ENCODE measurements around the gene IL1RL2. TPM values are rescaled to one million over a fixed set of nuclear protein-coding genes. Genes with fewer than 3 reads are reported as not detected.

The IL1RL2 gene
- total and polyA plus RNA-seq, 2 donors (not counting 1 experiment from before 2014, with no cell fraction given): 0.28 to 2.6 TPM

GRCh38 chr2:102266204-102266603 lies 79.4 kb downstream of the IL1RL2 start:
- no peaks in the 10 kb centered on the region for H3K4me1 ChIP-seq (ENCODE audit: control insufficient read depth, extremely low read depth, insufficient read depth, low read length)
- no peak overlapping the region for H3K4me3 ChIP-seq (replicated peaks in 1 of 4; ENCODE audit: control extremely low read depth in 1 of 4, insufficient read depth in 1 of 4, low read depth in 3 of 4, low read length in 4 of 4)
- no peaks in the 10 kb centered on the region for H3K9me3 ChIP-seq (ENCODE audit: control insufficient read depth, insufficient read depth, low read depth, low read length)
- TF ChIP-seq CTCF (conservative IDR thresholded peaks at IDR 0.05 in 1 of 2, IDR thresholded peaks at IDR 0.05 in 1 of 2; ENCODE audit: low read depth in 1 of 2, low read length in 2 of 2) (no peak), EZH2 (IDR thresholded peaks at IDR 0.05; ENCODE audit: low read length, missing control alignments) (no peak)
- peaks cover 17% of the 10 kb centered on the region for H3K27me3 ChIP-seq (ENCODE audit: control insufficient read depth, insufficient read depth, low read length)
- no peak overlapping the region for H2AFZ ChIP-seq (ENCODE audit: low read length)
- no peaks in the 10 kb centered on the region for H3K79me2 ChIP-seq (ENCODE audit: control insufficient read depth, insufficient read depth, low read length)
- no peaks in the 10 kb centered on the region for H3K36me3 ChIP-seq (ENCODE audit: control insufficient read depth, insufficient read depth, low read length)
- DNase-seq (ENCODE audit: low read depth in 2 of 2): no peak
- no peak overlapping the region for H3K9ac ChIP-seq (ENCODE audit: insufficient read depth, low read length)
- H4K20me1 ChIP-seq (ENCODE audit: control insufficient read depth, extremely low read depth, insufficient read depth, low read length): no peaks in the 10 kb centered on the region
- no peak overlapping the region for H3K4me2 ChIP-seq (ENCODE audit: extremely low read depth, insufficient read depth, low read length)
- H3K27ac ChIP-seq (ENCODE audit: insufficient read depth, low read length): no peak overlapping the region

- H2AFZ ChIP-seq (ENCODE audit: low read length): no peak overlapping the region
- H3K4me1 ChIP-seq (ENCODE audit: control insufficient read depth, extremely low read depth, insufficient read depth, low read length): no peaks in the 10 kb centered on the region
- H3K9me3 ChIP-seq (ENCODE audit: control insufficient read depth, insufficient read depth, low read depth, low read length): no peaks in the 10 kb centered on the region
- peaks cover 15% of the 10 kb centered on the region for H3K27me3 ChIP-seq (ENCODE audit: control insufficient read depth, insufficient read depth, low read length)
- H3K4me3 ChIP-seq (replicated peaks in 1 of 4; ENCODE audit: control extremely low read depth in 1 of 4, insufficient read depth in 1 of 4, low read depth in 3 of 4, low read length in 4 of 4): no peak overlapping the region
- no peak for DNase-seq (ENCODE audit: low read depth in 2 of 2)
- no peak overlapping the region for H3K27ac ChIP-seq (ENCODE audit: insufficient read depth, low read length)
- H3K9ac ChIP-seq (ENCODE audit: insufficient read depth, low read length): no peak overlapping the region
- no peak overlapping the region for H3K4me2 ChIP-seq (ENCODE audit: extremely low read depth, insufficient read depth, low read length)
- no peaks in the 10 kb centered on the region for H3K36me3 ChIP-seq (ENCODE audit: control insufficient read depth, insufficient read depth, low read length)
- no peaks in the 10 kb centered on the region for H4K20me1 ChIP-seq (ENCODE audit: control insufficient read depth, extremely low read depth, insufficient read depth, low read length)
- H3K79me2 ChIP-seq (ENCODE audit: control insufficient read depth, insufficient read depth, low read length): no peaks in the 10 kb centered on the region
- TF ChIP-seq EZH2 (IDR thresholded peaks at IDR 0.05; ENCODE audit: low read length, missing control alignments): no peak
- no peak for TF ChIP-seq CTCF (conservative IDR thresholded peaks at IDR 0.05 in 1 of 2, IDR thresholded peaks at IDR 0.05 in 1 of 2; ENCODE audit: low read depth in 1 of 2, low read length in 2 of 2)
These were observed 81.0 kb downstream of the IL1RL2 start for GRCh38 chr2:102267774-102268173.

DNA sequence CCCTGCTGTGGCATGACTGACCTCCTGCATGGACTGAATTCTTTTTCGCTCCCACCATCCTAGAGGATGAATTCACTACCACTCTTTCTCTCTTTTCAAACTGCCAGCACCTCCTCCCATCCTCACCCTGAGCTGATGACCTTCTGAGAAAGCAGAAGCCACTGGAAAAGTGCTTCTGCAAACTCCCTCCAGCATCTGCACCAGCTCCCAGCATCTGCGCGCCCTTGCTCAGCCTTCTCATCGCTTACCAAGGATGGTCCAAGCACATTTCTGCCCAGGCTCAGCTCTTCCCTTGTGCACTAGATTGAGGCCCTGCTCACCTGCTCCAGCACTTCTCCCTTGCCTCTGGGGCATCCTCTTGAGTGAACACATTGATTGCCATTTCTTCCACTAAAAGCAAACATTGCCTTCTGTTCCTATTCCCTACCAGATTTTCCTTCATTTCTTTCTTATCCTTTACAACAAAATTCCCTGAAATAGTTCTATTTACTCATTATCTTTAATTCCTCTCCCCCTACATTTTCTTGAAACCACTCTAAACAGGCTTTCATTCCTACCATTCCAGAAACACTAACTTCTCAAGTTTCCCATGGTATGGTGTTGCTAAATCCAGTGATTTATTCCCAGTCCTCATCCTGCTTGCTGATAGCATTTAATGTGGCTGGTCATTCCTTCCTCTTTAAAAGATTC lies 81.8 kb downstream of the IL1RL2 start:
- H4K20me1 ChIP-seq (ENCODE audit: control insufficient read depth, extremely low read depth, insufficient read depth, low read length): no peaks in the 10 kb centered on the region
- H3K79me2 ChIP-seq (ENCODE audit: control insufficient read depth, insufficient read depth, low read length): no peaks in the 10 kb centered on the region
- peak; percentile 89 to 90 for DNase-seq (ENCODE audit: low read depth in 2 of 2)
- peaks cover 11% of the 10 kb centered on the region for H3K27me3 ChIP-seq (ENCODE audit: control insufficient read depth, insufficient read depth, low read length)
- no peaks in the 10 kb centered on the region for H3K36me3 ChIP-seq (ENCODE audit: control insufficient read depth, insufficient read depth, low read length)
- no peak overlapping the region for H2AFZ ChIP-seq (ENCODE audit: low read length)
- no peak overlapping the region for H3K4me2 ChIP-seq (ENCODE audit: extremely low read depth, insufficient read depth, low read length)
- H3K4me1 ChIP-seq (ENCODE audit: control insufficient read depth, extremely low read depth, insufficient read depth, low read length): no peaks in the 10 kb centered on the region
- H3K4me3 ChIP-seq (replicated peaks in 1 of 4; ENCODE audit: control extremely low read depth in 1 of 4, insufficient read depth in 1 of 4, low read depth in 3 of 4, low read length in 4 of 4): no peak overlapping the region
- no peak for TF ChIP-seq EZH2 (IDR thresholded peaks at IDR 0.05; ENCODE audit: low read length, missing control alignments)
- no peak overlapping the region for H3K9ac ChIP-seq (ENCODE audit: insufficient read depth, low read length)
- no peak overlapping the region for H3K27ac ChIP-seq (ENCODE audit: insufficient read depth, low read length)
- no peaks in the 10 kb centered on the region for H3K9me3 ChIP-seq (ENCODE audit: control insufficient read depth, insufficient read depth, low read depth, low read length)

Data from fibroblast of lung (primary cell).